Activated T-cell treated with anti-CD3 and anti-CD28 coated beads for 4 hours (primary cell): ENCODE results near the gene MSH6.
"Not testable (repeated sequence)": the region's sequence is repeated elsewhere in the genome, so short reads cannot be mapped to it uniquely, and the experiment has no call there.

ENCODE experiments used
- DNase-seq: peaks from one replicate; pipeline ENCODE4 v3.0.0-alpha.2; 2020

Gene MSH6

DNA sequence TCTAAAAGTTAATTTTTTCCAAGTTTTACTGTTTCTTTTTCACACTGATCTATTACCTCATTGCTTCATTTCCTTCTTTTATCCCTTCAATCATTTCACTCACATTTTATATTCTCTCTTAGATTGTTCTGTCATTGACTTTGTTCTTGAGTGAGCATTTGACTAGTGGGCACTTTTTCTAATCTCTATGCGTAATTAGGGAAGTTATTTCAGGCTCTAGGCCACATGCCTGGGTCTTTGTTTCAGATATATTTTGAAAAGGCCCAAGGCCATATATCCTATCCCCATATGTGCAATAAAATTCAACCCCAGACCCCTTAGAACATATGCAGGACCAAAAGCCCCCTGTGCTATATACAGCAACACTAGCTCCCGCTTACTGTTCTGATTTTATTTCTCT lies 61.2 kb downstream of the MSH6 start:
- no peak for DNase-seq

DNA sequence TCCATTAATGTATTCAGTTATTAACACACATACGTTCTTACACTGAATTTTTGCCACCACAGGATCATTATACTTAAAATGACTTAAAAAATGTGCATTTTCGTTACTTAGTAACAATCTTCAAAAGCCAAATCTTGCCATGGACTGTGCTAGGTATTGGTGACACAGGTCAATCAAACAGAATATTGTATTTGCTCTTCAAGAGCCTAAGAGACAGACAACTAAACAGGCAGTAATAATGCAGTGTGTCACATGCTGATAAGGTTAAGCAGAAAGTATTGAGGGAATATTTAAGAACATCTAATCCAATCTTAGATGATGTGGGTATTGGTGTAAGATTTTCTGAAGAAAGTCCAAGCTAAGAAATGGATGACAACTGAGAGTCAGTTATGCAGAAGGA lies 66.4 kb downstream of the MSH6 start:
- DNase-seq = no peak

DNA sequence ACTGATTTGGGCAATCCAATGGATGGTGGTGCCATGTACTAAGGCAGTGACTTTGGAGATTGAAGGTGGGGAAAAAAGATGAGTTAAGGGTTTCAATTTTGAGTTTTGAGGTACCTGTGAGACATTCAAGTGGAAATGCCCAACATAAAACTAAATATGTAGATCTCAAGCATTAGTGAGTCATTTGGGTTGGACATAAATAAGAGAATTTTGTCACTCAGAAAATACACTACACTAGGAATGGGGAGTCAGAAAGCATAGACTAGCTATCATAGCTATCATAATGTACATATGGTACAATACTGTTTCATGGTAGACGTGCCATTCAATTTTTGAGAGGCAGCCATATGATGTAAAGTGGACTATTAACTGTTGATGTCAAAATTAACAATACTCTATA lies 67.3 kb downstream of the MSH6 start:
- no peak for DNase-seq

DNA sequence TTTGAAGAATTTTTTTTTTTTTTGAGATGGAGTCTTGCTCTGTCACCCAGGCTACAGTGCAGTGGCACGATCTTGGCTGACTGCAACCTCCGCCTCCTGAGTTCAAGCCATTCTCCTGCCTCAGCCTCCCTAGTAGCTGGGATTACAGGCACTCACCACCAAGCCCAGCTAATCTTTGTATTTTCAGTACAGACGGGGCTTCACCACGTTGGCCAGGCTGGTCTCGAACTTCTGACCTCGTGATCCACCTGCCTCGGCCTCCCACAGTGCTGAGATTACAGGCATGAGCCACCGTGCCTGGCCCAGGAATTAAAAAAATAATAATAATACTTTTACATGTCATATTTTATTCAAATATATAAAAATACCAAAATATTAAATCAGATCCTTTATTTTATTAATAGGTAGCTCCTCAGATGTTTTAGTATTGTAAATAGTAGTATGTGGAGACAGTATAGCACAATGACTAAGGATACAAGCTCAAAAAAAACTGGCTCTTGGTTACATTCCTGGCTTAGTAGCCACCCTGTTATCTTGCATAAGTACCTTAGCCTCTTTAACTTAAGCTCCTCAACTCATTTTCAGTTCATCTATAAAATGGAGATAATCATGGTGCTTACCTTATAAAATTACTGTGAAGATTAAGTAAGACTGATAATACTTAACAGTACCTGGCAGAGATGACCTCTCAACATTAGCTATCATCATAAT lies 70.3 kb downstream of the MSH6 start:
- DNase-seq = not testable (repeated sequence)
